ENCODE results near the gene TMEM94.

The TMEM94 gene

DNA sequence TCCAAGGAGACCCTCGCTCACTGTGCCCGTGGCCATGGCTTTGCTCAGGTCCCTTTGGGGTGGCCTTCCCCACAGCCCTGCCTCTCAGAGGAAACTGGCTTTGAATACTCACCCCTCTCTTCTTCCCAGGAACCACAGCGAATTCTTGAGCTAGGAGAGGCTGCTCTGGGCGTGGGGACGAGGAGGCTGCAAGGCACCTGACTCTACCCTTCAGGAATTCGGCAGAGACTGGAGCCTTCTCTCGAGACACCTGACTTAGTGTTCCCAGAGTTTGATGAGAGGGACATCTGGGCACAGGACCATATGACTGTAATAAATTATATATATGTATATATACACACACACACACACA lies 75.3 kb downstream of the TMEM94 start:
- no peak for DNase-seq

DNA sequence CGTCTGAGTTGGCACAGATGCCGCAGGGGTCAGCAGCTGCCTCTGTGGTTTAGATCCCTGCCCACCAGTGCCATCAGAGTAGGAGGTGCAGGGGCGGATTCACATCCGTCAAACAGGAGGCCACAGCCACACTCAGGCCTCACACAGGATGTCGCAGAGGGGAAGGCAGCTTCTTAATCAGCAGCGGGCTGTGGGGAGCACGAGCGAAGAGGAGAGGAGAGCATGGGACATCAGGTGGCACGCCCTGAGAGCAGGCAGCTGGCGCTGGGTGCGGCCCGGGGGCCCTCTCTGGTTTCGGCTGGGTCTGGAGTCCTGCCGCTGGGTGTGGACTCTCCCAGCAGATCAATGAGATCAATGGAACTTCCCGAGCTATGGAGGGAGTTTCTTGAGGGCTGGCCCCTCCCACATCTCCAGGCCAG lies 78.7 kb downstream of the TMEM94 start:
- no peak for DNase-seq

DNA sequence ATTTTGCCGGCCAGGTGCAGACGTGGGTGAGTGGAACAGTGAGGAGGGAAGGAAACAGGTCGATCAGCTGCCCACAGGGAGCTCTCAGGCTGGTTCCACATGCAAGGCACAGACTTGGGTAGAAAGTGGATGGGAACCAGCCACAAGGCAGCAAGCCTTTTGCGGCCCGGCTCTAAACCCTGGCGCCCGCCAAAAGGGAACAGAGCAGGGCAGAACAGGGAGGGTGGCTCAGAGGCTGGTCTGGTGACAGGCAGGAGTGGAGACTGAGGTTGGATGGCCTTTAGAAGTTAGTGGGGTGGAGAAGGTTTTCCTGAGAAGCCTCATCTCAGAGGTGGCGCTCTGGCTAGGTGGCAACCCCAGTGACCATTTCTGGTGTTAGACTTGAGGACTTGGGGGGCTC lies 79.4 kb downstream of the TMEM94 start:
- no peak for DNase-seq

DNA sequence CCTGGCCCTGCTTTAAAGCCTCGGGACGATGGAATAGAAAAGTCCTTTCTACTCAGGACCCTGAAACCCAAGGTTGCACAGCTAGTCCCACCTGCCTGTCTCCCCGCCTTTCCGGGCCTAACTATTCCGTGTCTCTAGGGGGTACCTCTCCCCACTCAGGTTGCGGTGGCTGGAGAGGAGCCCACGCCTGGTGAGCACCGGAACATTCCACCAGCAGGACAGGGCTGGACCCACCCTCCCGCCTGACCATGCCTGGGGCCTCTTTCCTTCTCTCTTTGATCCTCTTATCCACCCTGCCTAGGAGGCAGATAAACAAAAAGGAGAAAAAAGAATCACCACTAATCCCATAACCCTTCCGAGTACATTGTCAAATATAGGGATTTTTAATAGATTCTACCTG lies 79.9 kb downstream of the TMEM94 start:
- no peak for DNase-seq

DNA sequence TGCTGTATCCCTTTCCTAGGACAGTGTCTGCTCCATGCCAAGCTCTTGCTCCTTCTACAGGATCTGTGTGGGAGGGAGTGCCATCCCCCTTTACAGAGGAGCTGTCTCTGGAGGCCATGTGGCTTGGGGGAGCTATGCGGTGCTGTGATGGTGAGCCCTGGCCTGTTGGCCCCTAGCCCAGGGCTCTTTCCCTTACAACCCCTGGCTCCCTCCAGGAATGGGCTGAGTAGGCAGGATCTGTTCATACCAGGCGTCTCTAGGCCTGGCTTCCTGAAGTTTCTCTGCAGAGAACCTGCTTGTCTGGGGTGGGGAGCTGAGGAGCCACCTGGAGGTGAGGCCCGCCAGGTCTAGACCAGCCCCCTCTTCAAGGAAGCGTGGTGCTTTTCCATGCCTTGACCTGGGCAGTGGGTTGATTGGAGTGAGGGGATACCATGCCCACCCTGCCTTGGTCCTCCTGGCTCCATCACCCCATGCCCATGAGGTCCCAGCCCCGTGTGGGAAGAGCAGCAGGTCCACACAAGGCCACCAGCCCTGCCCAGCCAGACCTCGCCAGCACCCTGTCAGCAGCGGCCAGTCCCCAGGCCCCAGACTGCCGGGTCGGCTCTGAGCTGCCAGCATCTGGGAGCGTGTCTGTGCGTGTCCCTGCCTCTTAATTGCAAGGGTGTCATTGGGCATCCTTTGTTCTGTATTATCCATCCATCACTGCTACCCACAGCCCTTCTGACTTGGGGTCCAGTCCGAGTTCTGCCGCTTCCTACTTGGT lies 83.7 kb downstream of the TMEM94 start:
- DNase-seq: no peak

DNA sequence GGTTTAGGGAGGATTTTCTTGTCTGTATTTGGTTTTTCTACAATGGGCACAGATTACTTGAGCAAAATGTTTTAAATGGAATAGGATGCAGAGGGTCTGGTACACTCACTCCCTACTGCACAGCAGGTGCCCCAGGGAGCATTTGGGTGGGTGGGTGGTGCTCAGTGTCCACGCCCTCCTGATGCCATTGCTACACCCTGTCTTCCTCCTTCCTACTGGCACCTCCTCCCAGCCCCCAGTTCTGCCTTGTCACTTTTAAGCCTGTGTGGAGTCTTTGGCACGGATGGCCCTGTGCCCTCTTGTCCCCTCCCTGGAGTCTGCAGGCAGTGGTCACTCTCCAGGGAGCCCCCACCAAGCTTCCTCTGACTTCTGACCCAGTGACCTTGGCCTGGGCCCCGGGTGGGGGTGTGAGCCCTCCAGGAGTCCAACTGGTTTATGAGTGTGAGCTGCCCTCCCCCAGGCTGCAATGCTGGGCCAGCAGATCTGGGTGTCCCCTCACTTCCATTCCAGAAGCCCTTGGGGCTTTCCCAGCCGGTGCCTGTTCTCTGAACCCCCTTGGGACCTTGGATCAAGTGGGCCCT lies 84.6 kb downstream of the TMEM94 start:
- no peak for DNase-seq

DNA sequence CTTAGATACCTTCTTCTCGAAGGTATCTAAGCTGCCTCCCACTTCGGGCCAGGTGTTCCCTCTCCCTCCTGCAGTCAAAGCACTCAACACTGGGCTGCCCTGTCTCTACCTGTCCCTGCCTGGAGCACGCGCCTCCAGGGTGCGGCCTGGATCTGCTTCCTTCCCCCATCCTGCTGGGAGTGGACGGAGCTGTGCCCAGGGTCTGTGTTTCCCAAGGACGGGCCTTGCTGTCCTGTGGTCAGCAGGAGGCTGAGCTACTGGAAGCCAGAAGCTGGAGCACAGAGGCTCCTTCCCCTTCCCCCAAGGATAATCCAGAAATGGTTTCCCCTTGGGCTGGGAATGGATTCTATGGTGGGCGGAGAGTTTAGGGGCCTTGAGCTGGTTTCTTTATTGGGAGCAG lies 85.8 kb downstream of the TMEM94 start:
- DNase-seq: no peak

DNA sequence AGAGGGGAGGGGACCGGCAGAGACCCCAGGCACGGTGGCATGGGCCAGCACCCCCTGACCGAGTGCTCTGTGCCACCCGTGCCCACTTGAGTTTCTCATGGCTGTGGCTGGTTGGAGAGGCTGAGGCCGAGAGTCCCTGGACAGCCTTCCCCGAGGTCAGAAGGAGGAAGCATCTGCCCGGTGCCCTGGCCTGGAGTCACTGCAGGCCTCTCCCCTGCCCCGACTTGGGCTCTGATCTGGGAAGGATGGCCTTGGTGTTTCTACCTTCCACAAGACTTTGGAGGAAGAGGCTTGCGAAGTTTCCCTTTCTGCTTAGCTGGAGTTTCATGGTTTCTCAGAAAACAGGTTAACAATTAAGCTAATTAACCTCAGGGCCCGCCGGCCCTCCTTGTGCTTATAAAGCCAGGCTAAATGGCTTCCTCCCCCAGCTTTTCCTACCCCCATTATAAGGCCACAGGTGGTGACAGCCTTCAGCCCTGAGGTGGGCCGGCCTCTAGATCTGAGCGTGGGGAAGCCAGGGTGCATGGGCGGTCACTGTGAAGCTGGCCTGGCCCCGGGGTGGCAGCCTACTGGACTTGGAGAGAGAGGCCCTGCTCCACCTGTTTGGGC lies 86.4 kb downstream of the TMEM94 start:
- no peak for DNase-seq

DNA sequence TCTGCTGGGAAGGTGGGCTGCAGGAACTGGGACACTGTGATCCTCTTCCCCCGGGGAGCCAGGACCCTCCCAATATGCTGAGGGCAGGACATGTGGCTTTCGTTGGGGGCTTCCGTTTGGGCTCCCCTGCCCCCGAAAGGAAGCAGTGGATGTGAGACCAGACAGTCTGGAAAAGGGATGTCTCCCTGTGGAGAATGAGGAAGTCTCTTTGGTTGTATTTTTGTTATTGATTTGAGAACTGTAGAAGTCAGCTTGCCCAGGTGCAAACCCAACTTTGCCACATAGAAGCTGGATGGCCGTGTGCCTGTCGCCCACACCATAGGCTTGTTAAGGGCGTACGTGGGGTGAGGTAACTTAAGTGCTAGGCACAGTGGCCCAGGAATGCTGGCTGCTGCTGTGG lies 87.8 kb downstream of the TMEM94 start:
- DNase-seq: no peak

DNA sequence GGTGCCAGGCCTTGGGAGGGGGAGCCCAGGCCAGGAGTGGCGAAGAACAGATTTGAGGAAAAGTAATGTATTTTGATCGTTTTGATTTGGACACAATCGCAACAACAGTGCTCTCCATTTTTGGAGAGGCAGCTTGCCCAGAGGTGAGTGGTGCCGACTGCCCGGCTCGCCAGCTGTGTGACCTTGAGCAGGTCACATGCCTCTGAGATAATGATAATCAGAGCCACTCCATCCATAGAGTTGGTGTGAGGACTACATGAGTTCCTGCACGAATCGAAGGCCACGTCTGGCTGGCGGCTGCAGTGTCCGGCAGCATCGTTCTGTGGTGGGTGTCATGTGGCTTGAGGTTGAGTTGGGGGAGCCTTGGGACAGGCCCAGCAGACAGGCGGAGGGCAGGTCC lies 89.7 kb downstream of the TMEM94 start:
- no peak for DNase-seq

DNA sequence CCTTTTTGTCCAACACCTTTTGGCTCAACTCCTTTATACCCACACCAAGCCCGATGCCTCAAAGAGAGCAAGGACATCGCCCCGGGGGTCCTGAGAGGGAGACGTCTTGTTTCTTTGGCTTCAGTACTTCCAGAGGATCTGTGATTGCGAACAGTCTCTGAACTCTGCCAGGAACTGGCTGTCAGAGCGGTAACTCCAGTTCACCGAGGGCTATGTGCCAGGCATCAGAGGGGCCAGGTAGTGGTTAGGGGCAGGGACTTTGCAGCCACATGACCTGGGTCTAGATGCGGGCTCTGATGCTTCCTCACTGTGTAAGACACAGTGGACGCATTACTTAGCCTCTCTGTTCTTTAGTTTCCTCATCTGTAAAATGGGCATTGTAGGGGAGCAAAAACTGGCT lies 90.7 kb downstream of the TMEM94 start:
- DNase-seq: no peak

DNA sequence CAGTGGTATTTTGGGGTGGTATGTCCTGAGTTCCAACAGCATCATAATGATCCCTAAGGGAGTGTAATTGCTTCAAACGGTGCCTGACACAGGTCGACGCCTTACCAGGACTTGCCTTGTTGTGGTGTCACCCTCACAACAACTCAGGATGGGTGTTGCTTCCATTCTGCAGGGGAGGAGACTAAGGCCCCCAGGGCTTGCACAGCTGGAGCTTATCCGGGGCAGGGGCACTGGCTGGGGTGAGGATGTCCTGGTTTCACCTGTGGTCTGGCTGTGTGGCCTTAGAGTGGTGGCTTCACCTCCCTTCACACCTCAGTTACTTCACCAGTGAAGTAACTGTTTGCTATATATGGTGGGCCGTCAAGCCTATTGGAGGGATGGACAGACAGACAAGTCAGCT lies 92.4 kb downstream of the TMEM94 start:
- DNase-seq: no peak

All from NCI-H524 treated with DMSO at 0.1 percent for 48 hours (cell line).